ENCODE measurements around the gene C5.

C5 gene

GRCh38 chr9:120923620-120924328 lies 126.3 kb downstream of the C5 start:
- DNase-seq, result peak in 1 of 2 donors; percentile 33

- peak in 1 of 2 donors; percentile 26 for DNase-seq
These were observed 127.5 kb downstream of the C5 start for GRCh38 chr9:120922404-120923195.

DNA sequence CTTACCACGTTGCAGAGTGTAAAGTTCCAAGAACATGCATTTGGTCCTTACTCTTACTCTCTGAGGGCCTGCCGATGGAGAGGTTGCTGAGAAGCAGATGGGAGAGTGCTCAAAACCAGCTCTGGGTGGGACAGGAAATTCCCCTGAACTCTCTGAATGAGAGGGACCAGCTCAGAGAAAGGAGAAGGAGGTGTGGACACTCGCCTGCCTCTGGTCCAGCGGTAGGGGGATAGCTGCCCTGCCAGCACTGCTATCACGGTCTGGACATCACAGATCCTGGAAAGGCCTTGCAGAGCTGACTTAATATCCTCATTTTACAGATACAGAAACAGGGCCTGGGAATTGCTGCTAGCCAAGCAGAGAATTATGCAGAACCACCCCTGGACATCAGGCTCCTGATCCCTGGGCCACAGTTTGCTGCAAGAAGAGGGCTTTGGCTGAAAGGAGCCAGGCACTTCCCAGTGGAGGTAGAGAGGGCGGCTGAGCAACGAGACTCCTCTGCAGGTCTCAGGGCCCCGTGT lies 128.4 kb downstream of the C5 start:
- peak in 1 of 2 donors; percentile 35 for DNase-seq

DNA sequence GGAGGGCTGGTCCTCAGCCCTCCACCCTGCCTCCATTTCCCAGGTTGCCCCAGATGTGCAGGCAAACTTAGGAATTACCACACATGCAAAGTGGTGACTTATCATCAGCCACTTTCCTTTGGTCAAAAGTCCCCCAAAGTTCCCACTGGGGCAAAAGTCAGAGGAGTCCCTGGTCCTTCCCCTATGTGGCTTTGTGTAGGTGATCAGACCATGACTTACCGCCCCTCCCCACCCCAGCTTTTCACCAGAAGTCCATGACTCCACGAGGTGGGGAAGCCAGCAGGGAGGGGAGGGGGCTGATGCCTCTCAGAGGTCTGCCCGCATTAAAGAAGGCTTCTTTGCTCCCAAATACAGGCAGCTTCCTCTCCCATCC lies 129.3 kb downstream of the C5 start:
- peak in 1 of 2 donors; percentile 33 for DNase-seq

DNA sequence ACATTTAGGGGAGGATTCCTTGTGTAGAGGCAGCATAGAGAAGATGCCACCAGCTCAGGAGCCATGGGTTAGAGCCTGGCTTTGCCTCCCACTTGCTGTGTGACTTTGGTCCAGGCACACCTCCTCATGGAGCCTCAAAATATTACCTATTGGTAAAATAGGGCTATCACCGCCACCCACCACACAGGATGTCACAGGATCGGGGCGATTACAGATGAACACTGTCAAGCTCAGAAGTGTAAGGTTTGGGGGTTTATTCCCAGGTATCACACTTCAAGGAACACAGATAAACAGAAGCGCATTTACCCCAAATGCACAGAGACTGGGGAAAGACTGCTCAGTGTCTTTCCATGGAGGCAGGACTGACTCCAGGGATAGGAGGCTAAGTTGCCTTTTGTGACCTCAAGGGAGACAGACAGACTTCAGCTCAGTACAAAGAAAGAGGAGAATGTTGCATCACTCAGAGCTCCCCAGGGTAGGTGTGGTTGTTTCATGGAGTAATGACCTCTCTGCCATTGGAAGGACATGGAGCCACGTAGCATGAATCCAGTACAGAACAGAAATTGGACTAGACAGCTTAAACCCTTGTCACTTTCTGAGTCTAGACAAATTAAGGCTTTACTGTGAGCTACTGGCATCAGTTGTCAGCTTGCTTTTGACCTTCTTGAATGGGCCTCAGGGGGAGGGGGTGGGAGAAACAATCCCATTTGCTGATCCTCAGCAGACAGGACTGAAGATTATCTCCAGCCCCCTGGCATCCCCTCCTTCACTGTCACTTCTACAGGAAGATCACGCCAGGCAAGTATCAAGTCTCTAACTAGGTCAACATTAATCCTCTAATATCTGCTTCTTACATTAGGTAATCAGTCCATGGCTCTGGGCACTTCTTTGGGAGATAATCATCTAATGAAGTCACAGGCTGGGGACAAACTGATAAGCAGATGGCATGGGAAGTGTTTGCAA lies 130.0 kb downstream of the C5 start:
- peak in 1 of 2 donors; percentile 51 for DNase-seq

GRCh38 chr9:120918931-120919842 lies 130.9 kb downstream of the C5 start:
- peak in 1 of 2 donors; percentile 24 for DNase-seq

DNA sequence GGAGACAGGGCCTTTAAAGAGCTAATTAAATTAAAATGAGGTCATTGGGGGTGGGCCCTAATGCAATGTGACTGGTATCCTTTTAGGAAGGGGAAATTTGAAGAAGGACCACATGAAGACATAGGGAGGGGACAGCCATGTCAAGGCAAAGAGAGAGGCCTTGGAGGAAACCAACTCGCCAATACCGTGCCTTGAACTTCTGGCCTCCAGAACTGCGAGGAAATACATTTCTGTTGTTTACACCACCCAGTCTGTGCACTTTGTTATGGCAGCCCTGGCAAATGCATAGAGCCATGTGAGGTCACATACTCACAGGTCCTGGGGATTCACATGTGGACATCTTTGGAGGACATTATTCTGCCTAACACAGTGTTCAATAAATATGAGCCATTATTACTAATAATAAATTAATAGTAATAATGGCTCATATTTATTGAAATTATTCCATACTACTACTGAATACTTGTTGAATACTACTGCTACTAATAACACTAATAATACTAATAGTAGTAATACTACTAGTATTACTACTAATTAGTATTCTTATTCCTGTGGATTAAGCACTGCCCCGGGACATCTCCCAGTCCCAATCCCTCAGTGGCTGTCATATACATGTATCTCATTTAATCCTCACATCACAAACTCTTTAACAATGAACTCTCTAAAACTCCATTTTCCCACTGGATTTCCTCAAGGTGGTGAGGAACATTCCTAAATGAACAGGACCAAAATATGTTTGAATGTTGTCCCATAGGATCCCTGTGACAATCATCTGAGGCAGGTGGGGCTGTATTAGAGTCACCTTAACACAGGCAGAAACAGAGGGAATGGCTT lies 131.9 kb downstream of the C5 start:
- peak in 1 of 2 donors; percentile 45 for DNase-seq

- DNase-seq, result peak in 1 of 2 donors; percentile 17
These were observed 132.8 kb downstream of the C5 start for GRCh38 chr9:120916991-120917880.

DNA sequence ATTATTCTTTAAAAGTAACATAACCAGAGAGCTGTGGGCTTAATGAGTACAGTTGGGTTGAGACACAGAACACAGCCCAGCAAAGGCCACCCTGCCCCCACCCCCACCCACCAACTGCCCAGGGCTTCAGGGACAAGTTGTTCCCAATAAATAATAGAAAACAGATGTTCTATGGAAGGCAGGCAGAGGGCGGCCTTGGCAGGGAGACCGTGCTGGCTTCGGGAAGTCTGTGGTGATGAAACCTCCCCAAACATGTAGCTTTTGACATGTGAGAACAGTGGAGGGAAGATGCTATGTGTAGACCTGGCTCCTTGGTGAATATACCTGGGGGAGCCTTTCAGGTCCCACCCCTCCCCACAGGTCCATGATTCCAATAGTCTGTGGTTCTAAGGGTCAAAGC lies 133.5 kb downstream of the C5 start:
- DNase-seq, result peak in 1 of 2 donors; percentile 22

DNA sequence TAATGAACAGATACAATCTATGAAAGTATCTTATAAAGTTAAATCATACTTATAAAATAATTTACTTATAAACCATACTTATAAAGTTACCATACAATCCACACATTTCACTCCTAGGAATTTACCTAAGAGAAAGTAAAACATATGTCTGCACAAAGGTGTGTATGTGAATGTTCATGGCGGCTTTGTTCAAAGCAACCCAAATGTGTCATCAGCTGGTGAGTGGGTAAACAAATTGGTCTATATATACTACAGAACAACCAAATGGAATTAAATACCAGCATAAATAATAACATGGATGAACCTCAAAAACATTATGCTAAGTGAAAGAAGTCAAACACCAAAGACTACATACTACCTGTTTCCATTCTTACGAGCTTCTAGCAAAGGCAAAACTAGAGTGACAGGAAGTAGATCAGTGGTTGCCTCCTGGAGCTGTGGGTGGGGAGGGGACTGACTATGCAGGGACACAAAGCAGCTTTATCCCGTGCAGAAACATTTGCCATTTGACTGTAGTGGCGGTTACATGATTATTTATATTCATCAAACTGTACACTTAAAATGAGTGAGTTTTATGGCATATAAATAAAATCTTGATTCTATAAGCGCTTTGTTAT lies 134.1 kb downstream of the C5 start:
- DNase-seq, result peak; percentile 53 to 61

DNA sequence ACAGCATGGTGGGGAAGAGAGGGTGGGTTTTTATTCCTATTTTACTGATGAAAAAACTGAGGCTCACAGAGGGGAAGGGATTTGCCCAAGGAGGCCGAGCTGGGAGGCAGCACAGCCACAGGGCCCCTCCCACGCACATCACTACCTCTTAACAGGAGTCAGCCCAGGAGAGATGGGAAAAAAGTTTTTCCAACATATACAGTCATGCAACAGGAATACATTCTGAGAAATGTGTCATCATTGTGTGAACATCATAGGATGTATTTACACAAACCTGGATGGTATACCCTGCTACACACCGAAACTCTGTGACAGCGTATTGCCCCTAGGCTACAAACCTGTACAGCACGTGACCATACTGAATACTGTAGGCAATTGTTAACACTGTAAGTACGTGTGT lies 135.1 kb downstream of the C5 start:
- DNase-seq, result no peak

- no peak for DNase-seq
These were observed 135.7 kb downstream of the C5 start for GRCh38 chr9:120914396-120914795.

DNA sequence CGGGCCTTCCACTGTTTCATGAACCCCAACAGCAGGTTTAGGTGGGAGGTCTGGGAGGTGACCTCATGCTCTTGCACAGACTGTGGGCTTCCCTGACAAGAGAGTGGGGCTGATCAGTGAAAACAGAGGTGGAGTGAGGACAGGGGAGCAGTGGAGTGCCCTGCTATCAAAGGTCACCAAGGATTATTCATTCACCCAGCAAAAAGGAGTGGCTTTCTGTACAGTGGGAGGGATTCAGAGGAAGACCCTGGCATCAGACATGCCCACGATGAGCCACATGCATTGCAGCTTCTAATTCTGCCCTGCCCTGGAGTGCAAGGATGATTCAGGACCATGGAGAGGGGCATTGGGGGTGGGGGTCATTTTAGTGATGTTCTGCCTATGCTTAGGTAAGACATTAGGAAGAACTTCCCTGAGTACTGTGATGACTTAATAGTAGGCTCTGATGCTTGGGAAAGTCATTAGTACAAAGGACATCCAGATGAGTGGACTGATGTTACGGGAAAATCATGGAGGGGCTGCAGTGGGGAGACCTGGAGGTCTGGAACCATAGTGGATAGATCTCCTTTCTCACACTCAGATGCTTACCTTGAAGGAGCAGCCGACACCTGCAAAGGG lies 136.3 kb downstream of the C5 start:
- no peak for DNase-seq

GRCh38 chr9:120912958-120913646 lies 137.0 kb downstream of the C5 start:
- no peak for DNase-seq

- no peak for DNase-seq
These were observed 138.7 kb downstream of the C5 start for GRCh38 chr9:120911295-120911837.

- no peak for DNase-seq
These were observed 139.4 kb downstream of the C5 start for GRCh38 chr9:120910643-120911042.

DNA sequence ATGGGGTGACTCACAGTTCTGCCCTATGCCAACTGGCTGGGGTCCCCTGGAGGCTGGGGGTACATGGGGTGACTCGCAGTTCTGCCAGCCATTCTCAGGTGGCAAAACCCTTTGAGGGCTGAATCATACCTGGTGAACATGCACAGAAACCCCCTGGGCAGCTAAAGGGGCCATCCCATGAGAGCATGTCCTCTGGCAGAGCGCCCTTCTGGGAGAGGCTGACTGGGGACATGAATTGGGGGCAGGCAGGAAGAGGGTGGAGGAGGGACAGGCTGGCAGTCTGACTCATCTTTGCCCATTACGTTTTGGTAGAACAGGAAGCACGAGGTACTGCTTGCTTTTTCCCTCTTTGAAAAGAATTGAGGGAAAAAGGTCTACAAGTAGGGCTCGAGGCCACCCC lies 140.2 kb downstream of the C5 start:
- peak; percentile 57 to 60 for DNase-seq
